Common myeloid progenitor, CD34-positive (primary cell): ENCODE results near the gene CACNA1E.

Source experiments
- CTCF ChIA-PET: fragments of 350-600 bp; sonication (Branson Sonifier 250); formaldehyde crosslinking; loops from one replicate; lab custom pipeline; 2021; ENCODE audit warnings: antibody characterized with exemption; lab: Charles Lee
- POLR2A ChIA-PET: fragments of 350-600 bp; sonication (Branson Sonifier 250); formaldehyde crosslinking; loops from one replicate; lab custom pipeline; 2021; ENCODE audit warnings: antibody characterized with exemption; lab: Charles Lee
- DNase-seq, 3 donors: peaks; one replicate each; pipeline versions ENCODE4 v3.0.0 to v3.0.0-alpha.2; 2013
- H3K27ac ChIP-seq, 2 experiments: 1 replicate in 1 of 2; 2 replicates in 1 of 2; pipeline ENCODE4 v1.7.0; 2013; ENCODE audit warnings: inconsistent platforms in 2 of 2, low read length in 2 of 2, mild to moderate bottlenecking in 2 of 2, low read depth in 1 of 2, moderate library complexity in 1 of 2; ENCODE audit not compliant: severe bottlenecking in 2 of 2, insufficient read depth in 1 of 2, poor library complexity in 1 of 2
- H3K27me3 ChIP-seq, 5 experiments: replicated peaks in 2 of 5; 1 replicate in 3 of 5; 2 replicates in 2 of 5; pipeline versions ENCODE4 v1.6.1 to v1.7.0; 2013; ENCODE audit warnings: low read length in 4 of 5, mild to moderate bottlenecking in 2 of 5, moderate library complexity in 2 of 5, inconsistent platforms in 1 of 5; ENCODE audit not compliant: insufficient read depth in 5 of 5, control insufficient read depth in 4 of 5
- H3K36me3 ChIP-seq, 4 experiments: 1 replicate in 2 of 4; 2 replicates in 2 of 4; pipeline versions ENCODE4 v1.6.1 to v1.7.0; 2013; ENCODE audit warnings: low read length in 3 of 4, control low read depth in 1 of 4, mild to moderate bottlenecking in 1 of 4; ENCODE audit not compliant: control insufficient read depth in 4 of 4, insufficient read depth in 4 of 4
- H3K4me1 ChIP-seq, 4 experiments: 1 replicate in 3 of 4; 2 replicates in 1 of 4; pipeline versions ENCODE4 v1.6.1 to v1.7.1; 2013; ENCODE audit warnings: low read length in 3 of 4, mild to moderate bottlenecking in 3 of 4, control low read depth in 1 of 4, inconsistent platforms in 1 of 4, moderate library complexity in 1 of 4; ENCODE audit not compliant: control insufficient read depth in 4 of 4, insufficient read depth in 4 of 4; ENCODE audit errors: control extremely low read depth in 1 of 4
- H3K4me3 ChIP-seq, 7 experiments: 1 replicate in 4 of 7; 2 replicates in 3 of 7; pipeline versions ENCODE4 v1.5.1 to v1.7.0; 2013; ENCODE audit warnings: mild to moderate bottlenecking in 7 of 7, low read length in 6 of 7, moderate library complexity in 6 of 7, inconsistent platforms in 2 of 7, low read depth in 2 of 7, control low read depth in 1 of 7; ENCODE audit not compliant: insufficient read depth in 4 of 7, control insufficient read depth in 1 of 7; ENCODE audit errors: extremely low read depth in 1 of 7
- H3K9me3 ChIP-seq, 5 experiments: 1 replicate in 4 of 5; 2 replicates in 1 of 5; pipeline versions ENCODE4 v1.6.1 to v1.7.1; 2013; ENCODE audit warnings: low read length in 4 of 5, mild to moderate bottlenecking in 2 of 5, inconsistent platforms in 1 of 5, low read depth in 1 of 5, moderate library complexity in 1 of 5; ENCODE audit not compliant: control insufficient read depth in 4 of 5, insufficient read depth in 2 of 5; ENCODE audit errors: control extremely low read depth in 1 of 5
- WGBS: methylation state at CpG from one replicate; pipeline ENCODE4 v1.1.5; 2013; ENCODE audit not compliant: insufficient coverage; 5-methylcytosine and 5-hydroxymethylcytosine counted together

CACNA1E gene

DNA sequence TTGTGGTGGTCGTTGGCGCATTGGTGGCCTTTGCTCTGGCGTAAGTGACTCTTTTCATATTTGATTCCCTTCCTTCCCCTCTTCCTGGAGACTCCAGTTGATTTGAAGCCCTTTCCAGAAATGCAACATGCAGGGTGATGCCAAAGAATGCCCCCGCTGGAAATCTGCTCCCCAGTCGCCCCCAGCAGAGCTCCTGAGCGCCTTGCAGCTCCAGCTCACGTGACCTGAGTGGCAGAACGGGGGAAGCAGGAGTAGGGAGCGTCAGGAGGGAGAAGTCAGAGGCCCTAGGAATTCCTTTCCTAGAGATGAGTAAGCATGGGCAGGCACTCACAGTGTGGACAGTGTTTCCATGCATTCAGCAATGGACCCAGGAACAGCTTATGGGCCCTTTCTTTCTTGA is 255.9 kb downstream of the CACNA1E start:
- H3K27me3 ChIP-seq = no peaks in the 10 kb centered on the region
- no peaks in the 10 kb centered on the region for H3K9me3 ChIP-seq
- H3K4me1 ChIP-seq = no peaks in the 10 kb centered on the region
- WGBS = 89% methylated on average over 9 of the region's 9 CpGs
- DNase-seq = no peak
- no peak overlapping the region for H3K27ac ChIP-seq
- no peak overlapping the region for H3K4me3 ChIP-seq
- CTCF ChIA-PET = no interaction called here
- POLR2A ChIA-PET = no interaction called here
- no peaks in the 10 kb centered on the region for H3K36me3 ChIP-seq

GRCh38 chr1:181742426-181742825 is 259.1 kb downstream of the CACNA1E start:
- no peak overlapping the region for H3K27ac ChIP-seq
- H3K36me3 ChIP-seq = no peaks in the 10 kb centered on the region
- H3K4me1 ChIP-seq = no peaks in the 10 kb centered on the region
- ChIA-PET CTCF (no interaction called here), POLR2A (no interaction called here)
- no peak overlapping the region for H3K4me3 ChIP-seq
- no peaks in the 10 kb centered on the region for H3K9me3 ChIP-seq
- WGBS = no CpG with 5 or more reads among the region's 4 CpGs
- no peaks in the 10 kb centered on the region for H3K27me3 ChIP-seq
- DNase-seq = no peak

- Histone ChIP-seq H3K27me3 (no peaks in the 10 kb centered on the region), H3K4me1 (no peaks in the 10 kb centered on the region), H3K36me3 (no peaks in the 10 kb centered on the region), H3K27ac (no peak overlapping the region), H3K4me3 (no peak overlapping the region), H3K9me3 (no peaks in the 10 kb centered on the region)
- ChIA-PET CTCF (no interaction called here), POLR2A (no interaction called here)
- DNase-seq = no peak
- WGBS = 77% methylated on average over 6 of the region's 6 CpGs
Measured at GRCh38 chr1:181743878-181744312, 260.6 kb downstream of the CACNA1E start.

DNA sequence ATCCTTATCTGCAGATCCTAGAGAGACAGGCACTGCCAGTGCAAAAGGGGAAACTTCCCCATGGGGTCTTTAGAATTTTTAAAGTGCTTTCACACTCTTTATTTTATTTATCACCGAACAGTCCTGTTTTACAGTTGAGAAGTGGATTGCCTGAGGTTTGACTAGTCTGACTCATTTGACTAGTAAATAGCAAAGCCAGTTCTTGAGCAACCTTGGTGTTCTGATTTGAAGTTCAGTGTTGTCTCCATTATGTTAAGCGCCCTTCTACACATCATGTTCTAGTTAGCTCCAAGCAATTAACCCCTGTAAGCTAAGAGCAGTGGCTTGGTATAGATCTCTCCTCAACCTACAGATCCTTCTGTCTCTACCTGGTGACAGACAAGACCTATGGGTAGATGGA is 262.9 kb downstream of the CACNA1E start:
- Histone ChIP-seq H3K4me1 (no peaks in the 10 kb centered on the region), H3K36me3 (no peaks in the 10 kb centered on the region), H3K27me3 (no peaks in the 10 kb centered on the region), H3K27ac (no peak overlapping the region), H3K9me3 (no peaks in the 10 kb centered on the region), H3K4me3 (no peak overlapping the region)
- POLR2A ChIA-PET = no interaction called here
- no peak for DNase-seq
- CTCF ChIA-PET = no interaction called here
- 94% methylated on average over 2 of the region's 2 CpGs for WGBS

DNA sequence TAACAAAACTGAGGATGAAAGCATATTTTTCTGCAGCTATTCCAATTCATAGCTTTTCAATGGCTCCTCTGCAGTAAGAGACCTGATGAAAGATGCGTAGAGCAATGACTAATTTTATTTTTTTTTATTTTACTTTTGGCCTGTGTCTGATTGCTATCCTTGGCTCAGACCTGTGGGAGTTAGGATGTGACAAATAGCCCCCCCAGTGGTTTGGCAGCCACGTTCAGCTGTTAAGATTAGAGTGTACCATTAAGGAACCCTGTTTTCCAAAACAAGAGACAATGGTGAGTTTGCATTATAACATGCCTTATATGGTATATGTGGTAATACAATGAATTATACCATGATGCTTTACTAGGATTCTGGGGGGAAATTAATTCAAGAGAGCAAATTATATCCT is 264.7 kb downstream of the CACNA1E start:
- Histone ChIP-seq H3K27ac (no peak overlapping the region), H3K36me3 (no peaks in the 10 kb centered on the region), H3K9me3 (no peaks in the 10 kb centered on the region), H3K4me1 (no peaks in the 10 kb centered on the region), H3K27me3 (no peaks in the 10 kb centered on the region), H3K4me3 (no peak overlapping the region)
- ChIA-PET CTCF (no interaction called here), POLR2A (no interaction called here)
- 38% methylated on average over 1 of the region's 2 CpGs for WGBS
- no peak for DNase-seq

GRCh38 chr1:181754103-181754502 is 270.8 kb downstream of the CACNA1E start:
- Histone ChIP-seq H3K4me1 (no peaks in the 10 kb centered on the region), H3K36me3 (no peaks in the 10 kb centered on the region), H3K9me3 (peaks cover 0 to 2% (median 0%) of the 10 kb centered on the region in 5 experiments), H3K27ac (no peak overlapping the region), H3K4me3 (no peak overlapping the region), H3K27me3 (no peaks in the 10 kb centered on the region)
- WGBS = 91% methylated on average over 4 of the region's 4 CpGs
- CTCF ChIA-PET = no interaction called here
- DNase-seq = no peak
- POLR2A ChIA-PET = no interaction called here

DNA sequence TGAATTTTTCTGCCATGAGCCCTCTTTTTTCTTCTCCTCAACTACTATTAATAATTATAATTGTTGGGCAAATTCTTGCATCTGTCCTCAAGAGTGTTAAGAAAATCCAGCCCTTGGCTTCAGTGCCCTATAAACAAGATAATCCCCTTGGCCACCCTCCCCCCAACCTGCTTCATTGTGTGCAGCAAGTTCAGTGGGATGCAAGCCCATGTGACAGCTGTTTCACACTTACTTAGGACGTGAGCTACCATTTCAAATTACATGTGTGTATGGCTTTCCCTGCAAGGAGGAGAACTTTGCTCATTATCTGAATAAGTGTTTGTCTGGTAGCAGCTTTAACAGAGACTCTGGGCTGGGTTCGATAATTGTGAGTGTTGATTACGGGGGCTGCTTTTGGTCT is 276.2 kb downstream of the CACNA1E start:
- Histone ChIP-seq H3K36me3 (no peaks in the 10 kb centered on the region), H3K4me1 (no peaks in the 10 kb centered on the region), H3K4me3 (no peak overlapping the region), H3K9me3 (peaks cover 0 to 2% (median 0%) of the 10 kb centered on the region in 5 experiments), H3K27me3 (peaks cover 0 to 2% (median 0%) of the 10 kb centered on the region in 5 experiments), H3K27ac (no peak overlapping the region)
- CTCF ChIA-PET = no interaction called here
- POLR2A ChIA-PET = no interaction called here
- WGBS = 88% methylated on average over 3 of the region's 3 CpGs
- DNase-seq = no peak
